Subcutaneous adipose tissue (tissue), 4 donors: ENCODE results near the gene LGR5. TPM values are rescaled to one million over a fixed set of nuclear protein-coding genes. Genes with fewer than 3 reads are reported as not detected.

Experiments
- total RNA-seq, 4 donors: library from RNA; depleted of rRNA; stranded (reverse); fragments of >200 nt; gene quantifications; one replicate each; pipeline ENCODE4 v1.1.0, GENCODE V29; 2016
- TF ChIP-seq, protein P1 (sequence below): fragments of 450-650 bp; IDR thresholded peaks from one replicate; pipeline ENCODE4 v1.5.1; 2016; ENCODE audit warnings: low read depth, mild to moderate bottlenecking, control low read depth, antibody characterized with exemption, moderate library complexity

The LGR5 gene
- total RNA-seq, 4 donors from 2014 or later: 0.17 to 0.88 (median 0.35) TPM

DNA sequence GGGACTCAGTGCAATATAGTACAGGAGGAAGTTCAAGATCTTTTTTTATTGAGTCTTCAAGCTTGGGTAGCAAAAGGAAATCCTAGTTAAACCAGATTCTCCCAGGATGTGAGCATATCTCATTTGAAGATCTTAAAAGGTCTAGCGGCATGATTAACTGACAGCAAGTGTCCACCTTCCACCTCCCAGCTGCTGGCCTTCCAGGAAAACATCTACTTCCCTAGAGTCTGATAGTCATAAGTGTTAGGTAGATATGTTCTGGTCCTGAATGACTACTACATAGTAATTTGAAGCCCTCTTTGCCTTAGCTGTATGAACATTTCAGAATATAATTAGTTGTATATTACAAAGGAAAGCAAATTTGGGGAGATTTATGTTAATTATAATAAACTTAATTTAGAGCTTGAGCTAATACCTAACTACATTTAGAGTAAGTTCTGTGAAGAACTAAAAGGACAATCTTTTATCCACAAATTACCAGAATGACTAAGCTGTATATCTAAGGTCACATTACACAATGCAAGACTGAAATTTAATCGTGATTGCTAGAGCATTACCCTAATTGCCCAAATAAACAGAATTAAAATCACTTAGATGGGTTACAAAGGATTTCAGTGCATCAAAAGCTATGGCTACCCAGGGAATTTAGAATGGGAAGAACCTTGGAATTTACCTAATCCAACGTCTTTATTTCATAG, 9.9 kb downstream of the LGR5 start:
- TF ChIP-seq, protein P1, sequence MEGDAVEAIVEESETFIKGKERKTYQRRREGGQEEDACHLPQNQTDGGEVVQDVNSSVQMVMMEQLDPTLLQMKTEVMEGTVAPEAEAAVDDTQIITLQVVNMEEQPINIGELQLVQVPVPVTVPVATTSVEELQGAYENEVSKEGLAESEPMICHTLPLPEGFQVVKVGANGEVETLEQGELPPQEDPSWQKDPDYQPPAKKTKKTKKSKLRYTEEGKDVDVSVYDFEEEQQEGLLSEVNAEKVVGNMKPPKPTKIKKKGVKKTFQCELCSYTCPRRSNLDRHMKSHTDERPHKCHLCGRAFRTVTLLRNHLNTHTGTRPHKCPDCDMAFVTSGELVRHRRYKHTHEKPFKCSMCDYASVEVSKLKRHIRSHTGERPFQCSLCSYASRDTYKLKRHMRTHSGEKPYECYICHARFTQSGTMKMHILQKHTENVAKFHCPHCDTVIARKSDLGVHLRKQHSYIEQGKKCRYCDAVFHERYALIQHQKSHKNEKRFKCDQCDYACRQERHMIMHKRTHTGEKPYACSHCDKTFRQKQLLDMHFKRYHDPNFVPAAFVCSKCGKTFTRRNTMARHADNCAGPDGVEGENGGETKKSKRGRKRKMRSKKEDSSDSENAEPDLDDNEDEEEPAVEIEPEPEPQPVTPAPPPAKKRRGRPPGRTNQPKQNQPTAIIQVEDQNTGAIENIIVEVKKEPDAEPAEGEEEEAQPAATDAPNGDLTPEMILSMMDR: no peak

DNA sequence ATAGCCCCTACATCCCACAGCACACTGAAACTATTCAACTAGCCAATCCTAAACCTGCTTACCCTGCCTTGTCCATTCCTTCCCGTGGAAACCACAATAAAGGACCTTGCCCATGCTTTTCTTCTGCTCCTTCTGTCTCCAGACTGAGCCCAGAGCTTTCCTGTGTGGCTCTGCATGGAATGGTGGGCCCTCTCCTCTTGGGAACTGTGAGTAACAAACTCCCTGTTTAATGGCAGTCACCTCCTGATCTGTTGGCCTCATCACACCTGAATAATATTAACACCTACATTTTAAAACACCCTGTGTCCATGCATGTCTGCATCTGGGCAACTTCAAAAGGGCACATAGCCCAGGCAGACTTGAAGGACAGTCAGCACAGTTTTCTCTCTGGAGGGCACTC, 12.4 kb downstream of the LGR5 start:
- TF ChIP-seq, protein P1: no peak

DNA sequence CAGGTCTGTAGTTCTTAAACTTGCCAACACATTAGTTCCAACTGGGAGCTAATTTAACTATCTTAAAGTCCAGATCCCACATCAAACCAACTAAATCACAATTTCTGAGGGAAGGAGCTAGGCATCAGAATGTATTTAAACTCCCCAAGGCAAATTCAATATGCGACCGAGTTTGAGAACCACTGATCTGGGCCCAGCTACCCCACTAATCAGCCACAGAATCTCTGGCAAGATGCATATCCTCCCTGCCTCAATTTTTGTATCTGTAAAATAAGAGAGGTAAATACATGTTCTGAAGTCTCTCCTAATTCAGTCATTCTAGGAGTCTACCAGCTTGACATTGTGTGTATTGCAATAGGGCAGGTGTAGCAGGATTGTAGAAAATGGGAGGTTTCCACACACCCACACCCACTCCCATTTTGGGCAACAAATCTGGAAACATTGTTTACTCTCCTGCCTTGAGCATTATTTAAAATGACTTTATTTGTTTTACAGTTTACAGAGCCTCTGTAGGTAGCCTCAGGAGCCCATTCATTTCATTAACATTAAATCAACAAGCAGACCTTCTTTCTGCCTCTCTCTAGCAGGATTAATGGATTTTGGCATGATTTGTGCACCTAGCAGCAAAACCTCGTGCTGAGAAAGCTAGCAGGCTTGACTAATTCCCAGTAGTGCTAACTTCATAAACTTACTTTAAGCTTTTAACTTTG, 15.6 kb downstream of the LGR5 start:
- TF ChIP-seq, protein P1: no peak

DNA sequence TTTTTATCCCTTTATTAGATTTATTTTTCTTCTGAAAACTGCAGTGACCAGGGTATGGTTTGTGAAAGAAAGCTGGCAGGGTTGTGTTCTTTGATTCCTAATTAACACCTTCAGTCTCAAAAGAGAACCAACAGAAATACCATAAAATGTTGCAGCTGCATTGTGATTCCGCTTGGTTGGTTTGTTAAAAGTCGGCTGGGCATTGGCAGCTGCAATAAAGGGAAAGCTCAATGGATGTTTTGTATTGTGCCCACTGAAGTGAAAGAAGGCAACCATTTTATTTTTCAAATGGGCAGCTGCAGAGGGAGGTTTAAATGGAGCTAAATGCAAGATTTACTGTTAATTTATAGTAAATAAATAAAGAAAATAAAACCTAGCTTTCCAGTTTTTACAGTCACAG, 16.7 kb downstream of the LGR5 start:
- TF ChIP-seq, protein P1: no peak

DNA sequence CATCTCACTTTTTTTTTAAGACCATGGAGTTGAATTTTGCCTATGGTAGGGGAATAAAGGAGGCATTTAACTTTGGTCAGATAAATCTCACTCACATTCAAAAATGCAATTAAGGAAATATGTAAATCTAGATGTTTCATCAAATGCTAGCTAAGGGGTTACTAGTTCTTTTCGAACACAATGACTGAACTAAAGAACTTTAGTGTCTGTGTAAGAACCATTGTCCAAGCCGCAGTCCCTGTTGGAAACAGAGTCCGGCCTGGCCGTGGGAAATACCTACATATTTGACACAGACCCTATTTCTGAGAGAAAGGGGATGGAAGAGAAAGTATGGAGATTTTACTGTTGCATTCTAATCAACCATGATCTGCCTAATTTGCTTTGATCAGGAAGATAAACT, 17.4 kb downstream of the LGR5 start:
- TF ChIP-seq, protein P1: no peak

DNA sequence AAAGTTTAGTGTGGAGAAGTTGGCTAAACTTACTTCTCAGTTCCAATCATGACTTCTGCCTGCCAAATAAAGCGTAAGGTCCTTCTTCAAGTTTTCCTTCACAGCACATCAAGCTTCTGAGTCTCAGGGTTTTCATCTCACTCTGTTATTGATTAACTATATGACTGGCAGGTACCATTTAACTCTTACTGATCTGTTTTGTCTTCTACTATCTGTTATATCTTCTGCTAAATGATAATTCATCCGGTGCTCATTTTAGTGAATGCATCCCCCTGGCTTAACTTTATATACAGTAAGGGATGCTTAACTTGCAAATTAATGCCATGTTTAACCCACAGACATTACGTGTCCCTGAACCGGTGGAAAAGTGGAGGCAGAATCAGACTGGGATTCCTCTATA, 20.7 kb downstream of the LGR5 start:
- TF ChIP-seq, protein P1: no peak

DNA sequence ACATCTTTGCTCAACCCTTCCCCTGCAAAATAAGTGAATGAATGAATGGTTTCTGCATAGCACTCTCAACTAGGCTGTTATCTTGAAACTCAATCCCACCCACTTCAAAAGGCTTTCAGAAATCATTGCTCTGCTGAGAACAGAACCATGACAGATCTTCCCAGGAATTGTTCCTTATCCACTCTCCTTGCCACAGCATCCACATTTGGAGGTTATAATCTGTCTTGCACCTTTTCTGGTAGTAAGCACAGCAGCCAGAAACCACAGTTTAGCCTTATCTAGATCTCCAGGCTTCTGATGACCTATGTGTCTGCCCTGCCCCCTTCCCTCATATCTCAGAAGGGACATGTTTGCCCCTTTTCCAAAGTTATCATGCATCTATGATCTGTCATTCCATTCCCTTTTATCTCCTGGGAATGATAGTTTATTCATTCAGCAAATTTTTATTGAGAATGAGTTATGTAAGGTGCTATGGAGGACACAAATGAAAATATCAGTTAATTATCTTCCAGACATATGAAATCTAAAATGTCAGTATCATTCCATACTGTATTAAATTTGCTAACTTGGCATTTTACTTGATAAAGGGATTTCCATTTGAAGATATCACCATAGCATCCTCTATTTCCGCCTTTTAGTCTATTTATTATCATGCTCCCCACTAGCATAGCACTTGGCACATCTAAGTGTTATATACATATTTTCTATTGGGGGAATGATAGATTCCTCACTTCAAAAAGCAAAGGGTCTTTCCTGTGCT, 21.4 kb downstream of the LGR5 start:
- TF ChIP-seq, protein P1: no peak
